OCI-LY3 (cell line): ENCODE results near the gene SPAG9.

Source experiments
- H2AFZ ChIP-seq: fragments of 200-600, 300-600 bp; shearing (Covaris generic); 2 replicates; pipeline ENCODE4 v1.6.0; 2014; ENCODE audit warnings: antibody characterized with exemption, low read depth, low read length
- H3K27ac ChIP-seq: fragments of 200-600, 300-600 bp; sonication (generic); 2 replicates; pipeline ENCODE4 v1.5.1; 2014; ENCODE audit warnings: mild to moderate bottlenecking, low read length, moderate library complexity, mixed read lengths
- H3K27me3 ChIP-seq: fragments of 200-600, 300-600 bp; sonication (generic); 2 replicates; pipeline ENCODE4 v1.6.1; 2014; ENCODE audit warnings: low read depth, low read length, mixed read lengths
- H3K36me3 ChIP-seq: fragments of 200-600, 300-600 bp; sonication (generic); replicated peaks from 2 replicates; pipeline ENCODE3; 2014; ENCODE audit warnings: low read depth, low read length, mixed read lengths
- H3K4me1 ChIP-seq: fragments of 300-600, 200-600 bp; sonication (generic); 2 replicates; pipeline ENCODE4 v1.6.1; 2014; ENCODE audit warnings: low read length, mixed read lengths
- H3K4me2 ChIP-seq: fragments of 200-600, 300-600 bp; sonication (generic); 2 replicates; pipeline ENCODE4 v1.6.1; 2014; ENCODE audit warnings: low read length, mixed read lengths
- H3K4me3 ChIP-seq: fragments of 300-600, 200-600 bp; sonication (generic); 2 replicates; pipeline ENCODE4 v1.5.1; 2014; ENCODE audit warnings: antibody characterized with exemption, mild to moderate bottlenecking, low read length, moderate library complexity
- H3K79me2 ChIP-seq: fragments of 300-600, 200-600 bp; shearing (Covaris generic); 2 replicates; pipeline ENCODE4 v1.6.1; 2014; ENCODE audit warnings: mild to moderate bottlenecking, low read length, mixed read lengths
- H3K9ac ChIP-seq: fragments of 300-600, 200-600 bp; shearing (Covaris generic); 2 replicates; pipeline ENCODE4 v1.6.0; 2014; ENCODE audit warnings: mild to moderate bottlenecking, low read length, moderate library complexity
- H3K9me3 ChIP-seq: fragments of 200-600, 300-600 bp; shearing (Covaris generic); 2 replicates; pipeline ENCODE4 v1.6.1; 2014; ENCODE audit warnings: low read length, mixed read lengths; ENCODE audit not compliant: insufficient read depth
- H4K20me1 ChIP-seq: fragments of 200-600, 300-600 bp; sonication (generic); 2 replicates; pipeline ENCODE4 v1.6.1; 2016; ENCODE audit warnings: low read length, mixed read lengths; ENCODE audit not compliant: insufficient read depth
- EZH2phosphoT487 ChIP-seq: fragments of 200-600 bp; shearing (Covaris generic); IDR thresholded peaks from 2 replicates; pipeline ENCODE4 v1.6.1; 2018; ENCODE audit warnings: antibody characterized with exemption, mixed run types, low read depth
- TF ChIP-seq, protein P1 (sequence below): fragments of 200-600, 300-600 bp; sonication (generic); IDR thresholded peaks from 2 replicates; pipeline ENCODE4 v1.5.1; 2014; ENCODE audit warnings: antibody characterized with exemption, low read length, low read depth

SPAG9 gene

DNA sequence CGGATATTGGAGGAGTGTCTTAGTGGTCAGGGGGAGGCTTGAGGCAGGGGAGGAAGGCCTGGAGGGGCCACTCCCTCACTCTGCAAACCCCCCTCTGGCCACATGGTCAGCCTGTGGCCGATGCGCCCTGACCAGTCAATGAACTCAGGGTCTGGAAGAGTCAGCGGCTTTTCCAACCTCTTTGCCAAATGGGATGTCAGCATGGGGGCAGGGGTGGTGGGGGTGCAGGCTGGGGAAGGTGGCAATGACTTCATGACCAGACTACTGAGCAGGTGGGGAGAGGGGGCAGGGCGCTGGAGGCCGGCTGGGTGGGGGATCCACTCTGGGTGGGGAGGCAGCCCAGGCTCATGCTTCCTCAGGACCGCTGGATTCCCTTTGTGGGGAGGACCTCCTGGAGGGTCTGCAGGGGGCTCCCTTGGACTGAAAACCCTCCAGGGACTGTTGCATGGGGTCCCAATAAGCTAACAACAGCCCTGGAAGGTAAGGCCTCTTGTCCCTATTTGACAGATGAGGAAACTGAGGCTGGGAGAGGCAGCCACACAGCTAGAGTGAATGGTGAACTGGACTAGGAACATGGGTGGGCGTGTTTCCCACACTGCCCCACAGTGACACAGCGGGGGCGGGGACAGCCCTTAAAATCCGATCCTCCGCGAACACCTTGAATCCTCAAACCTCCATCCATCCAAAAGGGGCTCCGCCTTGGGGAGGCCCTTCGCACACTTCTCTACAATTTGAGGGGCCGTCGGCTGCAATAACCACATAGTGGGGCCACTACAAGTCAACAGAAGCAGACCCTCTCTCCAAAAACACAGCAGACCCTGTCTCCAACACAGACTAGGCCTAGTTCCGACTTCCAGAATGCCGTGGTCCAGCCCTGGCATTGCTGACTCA lies 173.5 kb downstream of the SPAG9 start:
- H4K20me1 ChIP-seq, result no peaks in the 10 kb centered on the region
- H3K79me2 ChIP-seq, result no peaks in the 10 kb centered on the region
- H3K27me3 ChIP-seq, result no peaks in the 10 kb centered on the region
- no peaks in the 10 kb centered on the region for H3K9me3 ChIP-seq
- TF ChIP-seq, protein P1, sequence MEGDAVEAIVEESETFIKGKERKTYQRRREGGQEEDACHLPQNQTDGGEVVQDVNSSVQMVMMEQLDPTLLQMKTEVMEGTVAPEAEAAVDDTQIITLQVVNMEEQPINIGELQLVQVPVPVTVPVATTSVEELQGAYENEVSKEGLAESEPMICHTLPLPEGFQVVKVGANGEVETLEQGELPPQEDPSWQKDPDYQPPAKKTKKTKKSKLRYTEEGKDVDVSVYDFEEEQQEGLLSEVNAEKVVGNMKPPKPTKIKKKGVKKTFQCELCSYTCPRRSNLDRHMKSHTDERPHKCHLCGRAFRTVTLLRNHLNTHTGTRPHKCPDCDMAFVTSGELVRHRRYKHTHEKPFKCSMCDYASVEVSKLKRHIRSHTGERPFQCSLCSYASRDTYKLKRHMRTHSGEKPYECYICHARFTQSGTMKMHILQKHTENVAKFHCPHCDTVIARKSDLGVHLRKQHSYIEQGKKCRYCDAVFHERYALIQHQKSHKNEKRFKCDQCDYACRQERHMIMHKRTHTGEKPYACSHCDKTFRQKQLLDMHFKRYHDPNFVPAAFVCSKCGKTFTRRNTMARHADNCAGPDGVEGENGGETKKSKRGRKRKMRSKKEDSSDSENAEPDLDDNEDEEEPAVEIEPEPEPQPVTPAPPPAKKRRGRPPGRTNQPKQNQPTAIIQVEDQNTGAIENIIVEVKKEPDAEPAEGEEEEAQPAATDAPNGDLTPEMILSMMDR, result no peak
- TF ChIP-seq EZH2phosphoT487, result no peak
- no peak overlapping the region for H3K27ac ChIP-seq
- H3K36me3 ChIP-seq, result no peaks in the 10 kb centered on the region
- H3K9ac ChIP-seq, result no peak overlapping the region
- H2AFZ ChIP-seq, result no peak overlapping the region
- no peak overlapping the region for H3K4me2 ChIP-seq
- H3K4me3 ChIP-seq, result no peak overlapping the region
- peaks cover 16% of the 10 kb centered on the region; the same call in 1 of the 2 replicates for H3K4me1 ChIP-seq

DNA sequence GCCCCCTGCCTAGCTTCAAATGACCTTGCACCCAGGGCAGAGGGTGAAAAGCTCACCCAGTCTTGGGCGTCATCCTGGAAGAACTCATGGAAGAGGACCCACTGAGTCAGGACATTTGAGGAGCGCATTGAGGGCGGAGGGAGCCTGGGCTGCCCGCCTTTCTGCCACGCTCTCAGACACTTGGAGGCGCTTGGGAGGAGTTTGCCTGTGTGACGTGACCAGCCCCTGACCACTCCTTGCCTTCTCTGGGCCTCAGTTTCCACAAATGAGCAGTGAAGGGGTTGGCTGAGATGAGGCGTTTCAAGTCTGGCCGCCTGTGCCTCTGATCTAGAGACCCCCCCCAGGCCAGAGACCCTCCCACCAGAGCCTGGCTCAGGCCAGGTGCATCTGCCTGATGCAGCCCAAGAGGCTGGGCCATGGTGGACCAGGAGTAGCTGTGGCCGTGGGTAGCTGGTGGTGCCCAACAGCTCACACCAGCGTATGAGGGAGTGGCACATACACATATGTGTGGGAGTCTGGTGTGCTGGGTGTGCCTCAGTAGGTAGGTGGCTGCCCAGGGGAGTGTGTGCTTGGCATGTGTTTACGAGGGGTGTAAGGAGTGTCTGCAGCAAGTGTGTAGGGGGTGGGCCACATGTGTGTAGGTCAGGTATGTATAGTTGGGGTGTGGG lies 174.3 kb downstream of the SPAG9 start:
- Histone ChIP-seq H3K27ac (no peak overlapping the region), H3K4me3 (no peak overlapping the region), H3K36me3 (no peaks in the 10 kb centered on the region), H3K4me2 (no peak overlapping the region), H3K27me3 (no peaks in the 10 kb centered on the region), H3K4me1 (peaks cover 16% of the 10 kb centered on the region; the same call in 1 of the 2 replicates), H3K9me3 (no peaks in the 10 kb centered on the region), H3K9ac (no peak overlapping the region), H2AFZ (no peak overlapping the region), H3K79me2 (no peaks in the 10 kb centered on the region), H4K20me1 (no peaks in the 10 kb centered on the region)
- TF ChIP-seq, protein P1, result no peak
- no peak for TF ChIP-seq EZH2phosphoT487

DNA sequence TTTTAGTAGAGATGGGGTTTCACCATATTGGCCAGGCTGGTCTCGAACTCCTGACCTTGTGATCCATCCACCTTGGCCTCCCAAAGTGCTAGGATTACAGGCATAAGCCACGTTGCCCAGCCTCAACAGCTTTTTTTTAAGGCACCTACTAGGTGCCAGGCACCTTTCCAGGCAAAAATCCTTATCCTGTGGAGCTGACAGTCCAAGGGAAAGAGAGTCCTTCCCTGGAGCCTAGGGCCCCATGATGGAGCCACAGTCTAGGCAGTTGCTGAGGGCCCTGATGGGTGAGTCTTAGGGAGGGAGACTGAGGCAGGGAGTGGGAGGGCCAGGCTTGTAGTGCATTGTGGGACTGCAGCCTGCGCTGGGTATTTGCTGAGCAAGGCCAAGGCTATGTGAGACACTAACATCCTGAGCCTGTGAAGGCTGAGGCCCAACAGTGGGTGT lies 174.9 kb downstream of the SPAG9 start:
- H2AFZ ChIP-seq, result no peak overlapping the region
- H3K27ac ChIP-seq, result no peak overlapping the region
- H3K36me3 ChIP-seq, result no peaks in the 10 kb centered on the region
- peaks cover 14% of the 10 kb centered on the region; the same call in 1 of the 2 replicates for H3K4me1 ChIP-seq
- H3K9me3 ChIP-seq, result no peaks in the 10 kb centered on the region
- no peaks in the 10 kb centered on the region for H3K27me3 ChIP-seq
- H3K4me2 ChIP-seq, result no peak overlapping the region
- no peak for TF ChIP-seq EZH2phosphoT487
- TF ChIP-seq, protein P1, result no peak
- no peak overlapping the region for H3K9ac ChIP-seq
- H3K79me2 ChIP-seq, result no peaks in the 10 kb centered on the region
- H4K20me1 ChIP-seq, result no peaks in the 10 kb centered on the region
- H3K4me3 ChIP-seq, result no peak overlapping the region
